KBM-7 (cell line): ENCODE measurements around the gene GRIA2.
"Not testable (repeated sequence)": the region's sequence is repeated elsewhere in the genome, so short reads cannot be mapped to it uniquely, and the experiment has no call there.

Source experiments
- DNase-seq: peaks from one replicate; pipeline ENCODE4 v3.0.0-alpha.2; 2015
- in situ Hi-C: fragments of 300-500 bp; cut with MboI; formaldehyde crosslinking; loops from 2 replicates; pipeline ENCODE4 v1.14.3; 2020; ENCODE audit warnings: low sequenced_read_pairs, low pct_unique_long_range_greater_than_20kb, mixed read lengths

Gene GRIA2

DNA sequence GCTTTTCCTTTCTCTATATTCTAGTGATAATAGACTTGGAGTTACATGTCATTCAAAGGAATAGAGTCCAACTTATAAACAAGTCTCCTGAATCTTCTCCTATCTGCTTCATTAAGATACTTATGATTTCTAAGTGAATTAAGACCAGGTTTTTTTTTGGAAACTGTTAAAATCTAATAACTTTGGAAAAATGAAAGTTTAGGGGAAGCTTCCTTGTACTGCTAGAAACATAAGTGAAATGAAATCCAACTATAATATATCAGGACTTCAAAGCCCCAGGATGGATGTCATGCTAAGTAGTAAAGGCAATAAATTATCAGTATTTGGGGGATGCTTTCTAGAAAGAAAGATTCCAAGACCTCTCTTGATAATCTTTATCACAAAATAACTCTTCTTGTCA, 24.8 kb downstream of the GRIA2 start:
- in situ Hi-C loops, result no loop called here
- DNase-seq, result no peak

DNA sequence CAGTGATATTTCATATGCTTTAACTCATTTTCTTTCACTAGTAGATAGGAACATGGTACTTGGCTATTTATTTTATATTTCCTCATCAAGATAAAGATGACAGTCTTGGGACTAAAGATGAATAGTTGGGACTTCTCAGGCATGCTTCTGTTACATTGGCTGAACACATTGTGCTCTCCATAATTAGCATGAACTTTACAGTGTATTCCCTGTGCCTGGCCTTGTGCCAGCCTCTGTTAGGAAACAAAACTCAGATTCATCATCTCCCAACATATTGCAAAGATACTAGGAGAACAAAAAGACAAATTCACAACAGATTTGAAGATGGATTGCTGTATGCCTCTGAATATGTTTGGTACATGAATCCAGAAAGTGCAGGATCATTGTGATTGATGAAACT, 26.4 kb downstream of the GRIA2 start:
- in situ Hi-C loops, result no loop called here
- DNase-seq, result no peak

DNA sequence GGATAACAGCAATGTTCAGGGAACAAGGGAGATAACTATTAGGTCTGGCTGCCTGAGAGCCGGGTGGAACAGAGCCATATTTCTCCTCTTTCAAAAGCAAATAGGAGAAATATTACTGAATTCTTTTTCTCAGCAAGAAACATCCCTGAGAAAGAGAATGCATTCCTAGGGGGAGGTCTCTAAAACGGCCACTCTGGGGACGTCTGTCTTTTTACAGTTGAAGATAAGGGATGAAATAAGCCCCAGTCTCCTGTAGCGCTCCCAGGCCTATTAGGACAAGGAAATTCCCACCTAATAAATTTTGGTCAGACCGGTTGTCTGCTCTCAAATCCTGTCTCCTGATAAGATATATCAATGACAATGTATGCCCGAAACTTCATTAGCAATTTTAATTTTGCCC, 37.6 kb downstream of the GRIA2 start:
- DNase-seq, in situ Hi-C loops: not testable (repeated sequence)

DNA sequence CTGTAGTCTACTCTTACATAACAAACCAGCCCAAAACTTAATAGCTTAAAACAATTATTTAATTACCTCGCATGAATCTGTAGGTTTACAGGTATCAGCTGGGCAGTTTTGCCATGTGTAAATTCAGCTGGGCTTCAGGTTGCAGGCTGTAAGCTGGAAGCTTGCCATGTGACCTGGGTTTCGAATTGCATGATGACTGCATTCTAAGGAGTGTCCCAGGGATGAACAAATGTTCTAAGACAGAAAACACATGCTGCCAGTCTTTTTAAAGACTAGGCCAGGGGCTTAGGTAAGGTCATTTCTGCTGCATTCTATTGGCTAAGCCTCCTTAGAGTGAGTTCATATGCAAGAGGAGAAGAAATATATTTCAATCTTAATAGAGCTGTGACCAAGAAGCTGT, 44.8 kb downstream of the GRIA2 start:
- in situ Hi-C loops, result no loop called here
- DNase-seq, result no peak

DNA sequence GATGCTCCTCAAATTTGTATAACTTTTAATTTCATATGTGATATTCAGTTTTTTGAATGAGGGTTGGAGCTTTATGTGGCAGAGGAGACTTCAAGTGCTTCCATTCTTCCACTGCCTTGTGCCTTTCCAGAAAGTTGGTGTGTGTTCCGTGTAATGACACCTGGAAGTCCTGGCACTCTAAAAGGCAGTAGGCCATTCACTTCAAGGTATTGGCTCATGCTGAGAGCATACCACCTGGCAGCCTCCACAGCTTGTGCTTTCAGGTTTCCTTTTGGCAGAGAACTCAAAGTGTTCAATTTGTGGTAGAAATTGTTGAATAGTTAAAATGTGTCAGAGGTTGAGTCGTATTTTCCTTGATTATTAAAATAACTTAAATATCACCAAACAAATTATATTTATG, 49.6 kb downstream of the GRIA2 start:
- DNase-seq, result no peak
- in situ Hi-C loops, result no loop called here

DNA sequence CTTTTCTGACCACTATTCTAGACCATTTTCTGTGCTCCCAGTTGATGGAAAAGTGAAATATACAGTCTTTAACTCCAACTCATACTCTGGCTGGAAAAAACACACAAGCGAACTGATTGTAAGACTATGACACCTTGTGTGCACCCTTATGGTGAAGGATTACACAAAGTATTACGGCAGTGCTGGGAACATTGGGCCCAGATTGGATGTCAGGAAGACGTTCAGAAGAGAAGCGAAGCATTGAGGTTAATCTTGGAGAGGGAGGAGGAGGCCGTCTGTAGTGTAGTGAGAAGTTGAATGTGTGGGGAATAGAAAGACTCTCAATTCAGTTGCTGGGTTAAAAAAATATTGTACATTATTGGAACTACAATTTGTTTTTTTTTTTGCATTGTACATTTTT, 50.0 kb downstream of the GRIA2 start:
- in situ Hi-C loops, result no loop called here
- DNase-seq, result no peak

DNA sequence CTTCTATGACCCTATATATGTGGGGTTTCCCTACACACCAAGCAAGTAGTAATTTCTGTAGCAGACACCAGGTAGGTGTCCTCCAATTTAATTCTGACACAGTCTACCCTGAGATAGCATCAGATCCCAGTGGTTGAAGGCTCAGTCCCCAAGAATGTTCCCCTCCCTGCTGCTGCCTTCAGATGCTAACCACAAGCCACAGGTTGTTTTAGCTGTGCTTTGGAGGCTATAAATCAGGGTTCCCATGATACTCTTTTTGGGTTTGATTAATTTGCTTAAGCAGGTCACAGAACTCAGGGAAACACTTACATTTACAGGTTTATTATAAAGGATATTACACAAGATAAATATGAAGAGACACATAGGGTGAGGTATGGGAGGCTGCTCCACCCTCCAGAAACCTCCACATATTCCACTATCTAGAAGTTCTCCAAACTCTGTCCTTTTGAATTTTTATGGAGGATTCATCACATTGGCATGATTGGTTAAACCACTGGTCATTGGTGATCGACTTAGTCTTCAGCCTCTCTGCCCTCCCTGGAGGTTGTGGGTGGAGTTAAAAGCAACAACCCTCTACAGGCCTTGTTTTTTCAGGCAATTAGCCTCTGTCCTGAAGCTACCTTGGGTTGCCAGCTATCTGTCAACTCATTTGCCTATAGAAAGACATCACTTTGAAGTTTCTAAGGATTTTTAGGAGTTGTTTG, 50.8 kb downstream of the GRIA2 start:
- DNase-seq, result no peak
- in situ Hi-C loops, result no loop called here

DNA sequence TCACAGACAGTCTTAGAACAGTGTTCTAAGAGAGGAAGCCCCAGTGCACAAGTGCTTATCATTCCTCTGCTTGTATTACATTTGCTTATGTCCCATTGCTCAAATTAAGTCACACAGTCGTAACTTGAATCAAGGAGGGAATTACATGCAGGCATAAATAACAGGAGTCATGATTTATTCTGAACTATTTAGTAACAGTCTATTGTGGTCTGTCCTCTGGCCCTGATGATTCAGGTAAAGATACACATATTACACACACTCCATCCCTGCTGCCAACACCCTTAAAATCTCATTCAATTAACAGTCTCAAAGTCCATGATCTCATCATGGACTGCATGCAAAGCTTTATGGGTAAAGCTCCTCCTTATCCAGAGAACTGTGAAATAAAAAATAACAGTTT, 60.1 kb downstream of the GRIA2 start:
- no peak for DNase-seq
- in situ Hi-C loops, result no loop called here

DNA sequence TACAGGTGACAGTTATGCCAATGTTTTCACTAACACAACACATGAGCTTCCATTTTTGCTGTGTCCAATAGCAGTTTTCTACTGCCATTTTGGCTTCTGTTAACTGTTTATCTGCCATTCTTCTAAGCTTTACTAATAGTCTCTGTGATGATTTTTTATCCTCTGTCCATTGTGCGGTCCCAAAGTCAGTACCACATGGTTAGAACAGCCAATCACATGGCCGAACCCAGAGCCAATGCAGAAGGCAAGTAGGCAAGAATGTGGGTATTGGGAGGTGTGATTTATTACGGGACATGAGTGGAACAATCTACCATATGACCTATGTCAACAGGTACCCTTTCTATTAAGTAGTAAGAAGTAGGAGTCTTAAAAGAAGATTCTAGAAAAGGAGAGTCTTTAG, 61.5 kb downstream of the GRIA2 start:
- in situ Hi-C loops, result no loop called here

DNA sequence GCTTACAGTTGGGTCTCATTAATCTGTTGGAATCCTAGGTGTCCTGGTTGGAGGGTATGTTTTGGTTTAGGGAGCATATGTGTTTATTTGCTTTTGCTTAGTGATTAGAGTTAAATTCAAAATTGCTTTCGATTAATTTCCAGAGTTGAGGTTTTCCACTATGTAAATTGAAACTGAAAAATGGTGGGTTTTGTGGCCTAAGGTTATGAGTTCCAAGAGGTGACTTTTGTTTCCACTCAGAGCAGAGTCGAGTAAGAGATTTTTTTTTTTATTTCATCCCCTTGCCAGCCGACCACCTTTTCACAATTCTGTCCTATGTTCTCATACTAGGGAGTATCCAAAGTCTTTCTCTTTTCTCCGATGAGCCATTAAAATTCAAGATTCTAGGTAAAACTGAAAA, 66.9 kb downstream of the GRIA2 start:
- in situ Hi-C loops, result no loop called here

More for the DNA sequence above, 61.5 kb downstream of the GRIA2 start:
- DNase-seq, result no peak

DNA sequence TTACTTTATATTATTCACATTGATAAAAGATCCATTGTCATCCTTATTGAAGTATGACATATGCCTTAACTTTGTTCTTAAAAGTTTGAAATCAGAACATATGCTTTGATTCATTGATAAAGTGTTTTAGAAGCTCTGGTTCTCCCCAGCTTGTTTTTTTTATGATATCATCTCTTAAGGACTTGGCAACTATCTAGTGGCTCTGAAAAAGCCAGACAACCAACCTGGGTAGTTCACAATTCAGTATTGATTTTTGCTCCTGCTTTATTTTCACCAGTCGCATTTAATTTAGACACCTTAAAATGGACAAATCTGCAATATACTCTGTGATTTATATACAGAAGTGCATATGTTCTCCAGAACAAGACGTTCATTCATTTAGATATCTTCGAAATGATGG, 70.1 kb downstream of the GRIA2 start:
- DNase-seq, result no peak
- in situ Hi-C loops, result no loop called here

More for the DNA sequence above, 66.9 kb downstream of the GRIA2 start:
- no peak for DNase-seq

DNA sequence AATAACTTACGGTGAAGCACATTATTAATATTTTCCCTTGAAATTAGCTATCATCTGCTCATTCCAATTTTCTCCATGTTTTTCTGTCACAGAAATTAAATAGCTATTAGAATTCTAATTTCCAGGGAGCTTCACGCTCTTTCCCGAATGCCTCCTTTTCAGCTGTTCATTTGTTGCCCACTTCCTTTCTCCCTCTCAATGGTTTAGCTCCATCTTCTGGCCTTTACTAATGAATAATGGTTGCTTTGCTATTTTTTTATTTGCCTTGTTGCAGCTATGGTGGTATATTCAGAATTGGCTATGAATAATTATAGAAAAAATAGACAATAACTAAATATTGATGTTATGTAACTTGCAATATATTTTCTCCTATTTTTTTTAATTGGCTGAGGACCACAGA, 70.5 kb downstream of the GRIA2 start:
- DNase-seq, result no peak
- in situ Hi-C loops, result no loop called here

DNA sequence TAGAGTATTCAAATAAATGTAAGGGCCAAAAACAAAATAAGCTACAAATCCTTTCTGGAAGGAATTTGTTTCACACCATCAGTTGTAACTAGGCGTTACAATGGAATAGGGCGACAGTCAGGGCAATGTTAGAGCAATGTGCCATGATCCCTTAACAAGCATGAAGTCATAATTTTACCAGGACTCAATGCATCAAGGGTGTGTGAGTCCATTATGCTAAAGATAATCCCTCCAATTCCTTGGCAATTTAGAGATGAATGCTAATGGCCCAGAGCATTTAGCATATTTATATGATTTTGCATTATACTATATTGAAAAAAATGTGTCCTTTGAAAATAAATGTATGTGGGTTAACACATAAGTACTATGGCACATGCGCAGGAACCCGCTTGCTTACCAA, 73.1 kb downstream of the GRIA2 start:
- no peak for DNase-seq
- in situ Hi-C loops, result no loop called here

DNA sequence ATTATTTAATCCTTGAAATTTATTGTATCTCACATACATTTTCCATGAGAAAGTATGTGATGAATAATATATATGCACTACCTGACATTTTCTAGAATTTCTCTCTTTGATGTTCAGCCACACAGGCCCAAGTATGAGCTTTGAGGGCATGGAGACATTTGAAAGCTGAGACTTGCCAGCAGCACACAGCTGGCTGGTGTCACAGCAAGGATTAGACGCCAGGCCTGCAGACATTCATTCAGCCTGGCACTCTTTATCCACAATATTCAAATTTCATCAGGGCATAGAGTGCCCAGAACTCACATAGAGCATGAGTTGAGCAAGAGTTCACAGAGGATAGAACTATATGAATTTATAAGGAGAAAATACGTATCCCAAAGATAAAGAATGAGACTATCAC, 74.0 kb downstream of the GRIA2 start:
- DNase-seq, result no peak
- in situ Hi-C loops, result no loop called here

DNA sequence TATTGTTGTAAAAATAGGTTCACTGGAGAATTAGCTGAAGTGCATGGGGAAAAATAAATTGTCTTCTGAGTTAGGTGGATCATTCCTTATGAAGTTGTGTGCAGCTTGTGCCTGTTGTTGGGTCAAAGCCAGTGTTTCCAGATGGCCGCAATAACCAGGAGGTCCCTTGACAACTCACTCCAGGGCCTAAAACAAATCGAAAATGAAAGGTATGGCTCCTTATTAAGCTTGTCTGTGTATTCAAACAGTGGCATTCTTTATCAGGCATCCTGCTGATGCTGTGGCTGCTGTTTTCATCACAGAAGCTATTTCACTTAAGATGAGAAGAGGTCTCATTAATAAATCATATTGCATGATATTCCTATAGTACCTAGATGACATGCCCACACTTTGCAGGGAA, 80.2 kb downstream of the GRIA2 start:
- DNase-seq, result no peak
- in situ Hi-C loops, result no loop called here

DNA sequence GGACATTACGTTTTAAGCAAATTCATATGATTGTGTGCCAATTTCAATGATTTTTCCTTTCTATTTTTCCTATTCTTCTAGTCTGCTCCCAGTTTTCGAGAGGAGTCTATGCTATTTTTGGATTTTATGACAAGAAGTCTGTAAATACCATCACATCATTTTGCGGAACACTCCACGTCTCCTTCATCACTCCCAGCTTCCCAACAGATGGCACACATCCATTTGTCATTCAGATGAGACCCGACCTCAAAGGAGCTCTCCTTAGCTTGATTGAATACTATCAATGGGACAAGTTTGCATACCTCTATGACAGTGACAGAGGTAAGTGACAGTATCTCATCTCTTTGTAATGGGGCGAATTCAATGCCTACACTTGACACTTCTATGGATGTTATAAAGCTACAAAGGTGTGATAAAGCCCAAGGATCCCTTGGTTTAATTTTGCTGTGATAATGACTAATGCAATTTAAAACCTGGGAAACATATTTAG, 83.0 kb downstream of the GRIA2 start:
- no peak for DNase-seq
- in situ Hi-C loops, result no loop called here

DNA sequence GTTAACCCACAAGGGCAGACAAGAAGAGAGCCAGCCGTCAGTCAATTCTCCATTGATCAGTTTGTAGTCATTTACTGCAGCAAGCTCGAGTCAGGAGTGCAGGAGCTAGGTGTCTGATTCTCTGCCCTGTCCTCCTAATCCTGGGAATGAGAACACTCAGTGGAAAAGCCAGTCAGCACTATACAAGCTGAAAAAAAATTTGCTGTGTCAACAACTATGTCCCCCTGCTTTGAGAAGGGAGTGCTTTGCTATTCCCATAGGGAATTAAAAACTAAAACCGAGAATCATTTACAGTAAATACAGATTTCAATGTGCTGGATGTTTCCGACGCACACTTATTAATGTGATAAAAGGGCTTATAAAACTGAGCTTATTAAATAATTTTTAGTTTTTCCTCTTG, 84.2 kb downstream of the GRIA2 start:
- DNase-seq, result no peak
- in situ Hi-C loops, result no loop called here

DNA sequence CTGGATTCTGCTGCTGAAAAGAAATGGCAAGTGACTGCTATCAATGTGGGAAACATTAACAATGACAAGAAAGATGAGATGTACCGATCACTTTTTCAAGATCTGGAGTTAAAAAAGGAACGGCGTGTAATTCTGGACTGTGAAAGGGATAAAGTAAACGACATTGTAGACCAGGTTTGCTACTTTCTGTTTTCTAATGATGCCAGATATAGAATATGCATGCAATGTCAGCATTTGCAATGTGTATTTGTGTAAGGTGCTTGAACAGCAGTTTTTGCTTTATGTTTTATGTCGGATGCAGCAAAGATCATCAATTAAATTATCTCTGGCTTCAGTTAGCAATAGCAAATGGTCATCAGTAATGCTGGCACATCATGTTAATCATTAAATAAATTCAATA, 92.2 kb downstream of the GRIA2 start:
- in situ Hi-C loops, result no loop called here
- no peak for DNase-seq

DNA sequence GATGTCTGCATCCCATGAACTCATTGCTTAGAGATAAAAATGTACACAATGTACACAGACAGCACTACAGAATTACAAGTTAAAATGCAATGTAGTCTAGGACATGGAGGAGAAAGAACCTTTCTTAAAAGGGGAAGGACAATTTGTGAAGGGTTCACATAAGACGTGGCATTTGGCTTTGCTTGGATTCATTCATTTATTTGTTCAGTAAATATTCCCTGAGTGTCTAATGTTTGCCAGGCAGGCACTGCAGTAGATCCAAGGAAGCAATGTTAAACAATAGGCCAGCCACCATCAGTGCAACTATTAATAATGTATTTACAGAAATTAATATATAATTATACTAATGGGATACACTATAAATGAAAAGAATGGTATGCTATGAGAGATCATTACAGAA, 94.4 kb downstream of the GRIA2 start:
- no peak for DNase-seq
- in situ Hi-C loops, result no loop called here

DNA sequence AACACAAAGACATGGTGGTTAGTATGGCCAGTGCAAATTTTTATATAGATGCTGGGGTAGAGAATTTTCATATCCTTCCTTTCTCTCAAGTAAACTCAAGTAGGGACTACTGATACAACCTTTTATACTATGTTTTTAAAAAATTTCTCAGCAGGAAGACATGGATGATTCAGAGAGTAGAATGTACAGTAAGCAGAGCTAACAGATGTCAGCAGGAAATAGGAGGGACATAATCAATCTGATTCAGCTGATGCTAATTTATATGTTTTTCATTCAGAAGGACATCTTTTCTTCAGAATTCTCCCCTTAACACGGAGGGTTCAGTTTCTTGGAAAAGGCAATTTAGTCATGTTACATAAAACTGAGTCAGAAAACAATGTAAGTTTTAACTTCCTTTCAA, 95.4 kb downstream of the GRIA2 start:
- no peak for DNase-seq
- in situ Hi-C loops, result no loop called here

DNA sequence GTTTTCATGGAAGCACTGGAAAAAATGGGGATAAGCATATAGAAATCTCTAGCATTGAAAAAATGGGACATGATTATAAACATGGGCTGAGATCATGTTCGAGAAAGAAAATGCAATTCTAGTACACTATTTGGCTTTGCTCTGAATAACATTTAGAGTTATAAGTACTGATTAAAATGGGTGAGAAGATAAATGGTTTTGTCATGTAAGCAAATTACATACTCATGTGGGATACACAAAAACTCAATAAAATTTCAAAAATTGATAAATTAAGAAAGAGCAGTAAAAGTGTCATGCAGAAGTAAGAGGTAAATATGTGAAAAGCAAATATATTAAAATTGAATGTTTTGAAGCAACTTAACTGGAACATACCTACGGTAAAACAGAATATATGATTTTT, 99.6 kb downstream of the GRIA2 start:
- in situ Hi-C loops, result no loop called here
- DNase-seq, result no peak
